NCI-H345 treated with DMSO at 0.1 percent for 48 hours (cell line): ENCODE measurements around the gene OPRD1.
"Not testable (repeated sequence)": the region's sequence is repeated elsewhere in the genome, so short reads cannot be mapped to it uniquely, and the experiment has no call there.

ENCODE experiments used
- DNase-seq: peaks from one replicate; lab custom pipeline; 2025; ENCODE audit not compliant: unreplicated experiment; lab: John Stamatoyannopoulos, UW

Gene OPRD1

DNA sequence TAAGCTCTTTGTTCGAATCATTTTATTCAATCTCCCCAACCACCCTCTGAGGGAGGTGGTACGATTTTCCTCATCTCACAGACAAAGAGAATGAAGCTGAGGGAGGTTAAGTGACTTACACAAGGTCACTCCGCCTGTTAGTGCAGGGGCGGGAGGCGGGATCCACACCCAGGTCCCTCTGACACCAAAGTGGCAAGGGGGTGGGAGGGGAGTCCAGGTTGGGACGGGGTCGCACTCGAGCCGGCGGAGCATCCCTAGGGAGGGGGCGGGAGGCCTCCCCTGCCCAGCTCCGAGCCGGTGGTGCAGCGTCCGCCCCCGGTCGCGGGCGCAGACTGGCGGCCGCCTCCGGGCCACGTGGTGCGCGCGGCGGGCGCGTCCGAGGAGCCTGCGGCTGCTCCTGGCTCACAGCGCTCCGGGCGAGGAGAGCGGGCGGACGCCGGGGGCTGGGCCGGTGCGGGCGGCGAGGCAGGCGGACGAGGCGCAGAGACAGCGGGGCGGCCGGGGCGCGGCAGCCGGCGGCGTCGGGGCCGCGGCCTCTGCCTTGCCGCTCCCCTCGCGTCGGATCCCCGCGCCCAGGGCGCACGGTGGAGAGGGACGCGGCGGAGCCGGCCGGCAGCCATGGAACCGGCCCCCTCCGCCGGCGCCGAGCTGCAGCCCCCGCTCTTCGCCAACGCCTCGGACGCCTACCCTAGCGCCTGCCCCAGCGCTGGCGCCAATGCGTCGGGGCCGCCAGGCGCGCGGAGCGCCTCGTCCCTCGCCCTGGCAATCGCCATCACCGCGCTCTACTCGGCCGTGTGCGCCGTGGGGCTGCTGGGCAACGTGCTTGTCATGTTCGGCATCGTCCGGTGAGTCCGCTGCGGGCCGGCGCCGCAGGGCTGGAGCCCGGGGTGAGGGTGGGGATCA, at the start of gene OPRD1:
Gene OPRD1 (plus strand): TSS at position 405 of the 903 bp plus-strand sequence. CDS start 214 bp downstream, at position 619.
- no peak for DNase-seq

DNA sequence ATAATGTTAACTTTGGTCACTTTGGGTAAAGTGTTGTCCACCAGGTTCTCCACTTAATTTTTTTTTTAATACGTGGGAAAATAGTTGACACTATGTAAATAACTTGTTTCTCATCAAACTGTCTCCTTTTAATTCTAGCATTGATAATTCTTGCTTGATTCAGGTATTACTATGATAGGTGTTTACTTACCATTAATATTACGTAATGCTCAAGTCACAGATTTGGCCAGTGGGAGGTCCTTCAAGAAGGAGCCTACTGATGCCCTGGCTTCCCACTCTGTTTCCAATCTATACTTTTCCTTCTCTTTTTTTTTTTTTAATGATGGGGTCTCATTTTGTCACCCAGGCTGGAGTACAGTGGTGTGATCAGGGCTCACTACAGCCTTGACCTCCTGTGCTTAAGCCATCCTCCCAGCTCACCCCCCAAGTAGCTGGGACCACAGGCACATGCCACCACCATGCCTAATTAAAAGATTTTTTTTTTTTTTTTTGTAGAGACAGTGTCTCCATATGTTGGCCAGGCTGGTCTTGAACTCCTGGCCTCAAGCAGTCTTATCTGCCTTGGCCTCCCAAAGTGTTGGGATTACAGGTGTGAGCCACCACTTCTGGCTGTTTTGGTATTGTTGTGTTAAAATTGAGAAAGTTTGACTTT, 45.3 kb upstream of the OPRD1 start:
- no peak for DNase-seq

DNA sequence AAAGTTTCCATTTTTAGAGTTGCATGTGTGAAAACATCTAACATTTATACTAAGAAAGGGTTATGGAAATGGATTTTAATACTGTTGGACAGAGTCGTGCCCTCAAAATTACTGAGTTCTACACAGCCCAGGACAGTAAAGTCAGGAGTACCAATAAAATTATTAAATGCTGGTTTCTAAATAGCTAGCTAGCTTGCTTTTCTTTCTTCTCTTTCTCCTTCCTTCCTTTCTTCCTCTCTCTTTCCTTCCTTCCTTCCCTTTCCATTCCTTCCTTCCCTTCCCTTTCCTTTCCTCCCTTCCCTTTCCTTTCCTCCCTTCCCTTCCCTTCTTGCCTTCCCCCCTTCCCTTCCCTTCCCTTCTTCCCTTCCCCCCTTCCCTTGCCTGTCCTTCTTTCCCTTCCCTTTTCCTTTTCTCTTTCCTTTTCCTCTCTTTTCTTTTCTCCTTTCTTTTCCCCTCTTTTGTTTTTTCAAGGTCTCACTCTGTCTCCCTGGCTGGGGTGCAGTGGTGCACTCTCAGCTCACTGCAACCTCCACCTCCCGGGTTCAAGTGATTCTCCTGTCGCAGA, 41.3 kb upstream of the OPRD1 start:
- DNase-seq = no peak

DNA sequence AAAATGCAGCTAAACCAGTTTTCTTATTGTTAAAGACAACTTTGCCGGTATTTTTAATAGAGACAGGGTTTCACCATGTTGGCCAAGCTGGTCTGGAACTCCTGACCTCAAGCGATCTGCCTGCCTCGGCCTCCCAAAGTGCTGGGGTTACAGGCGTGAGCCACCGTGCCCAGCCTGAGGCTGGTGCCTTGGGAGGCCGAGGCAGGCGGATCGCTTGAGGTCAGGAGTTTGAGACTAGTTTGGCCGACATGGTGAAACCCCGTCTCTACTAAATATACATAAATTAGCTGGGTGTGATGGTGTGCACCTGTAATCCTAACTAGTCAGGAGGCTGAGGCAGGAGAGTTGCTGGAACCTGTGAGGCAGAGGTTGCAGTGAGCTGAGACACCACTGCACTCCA, 40.0 kb upstream of the OPRD1 start:
- not testable (repeated sequence) for DNase-seq

DNA sequence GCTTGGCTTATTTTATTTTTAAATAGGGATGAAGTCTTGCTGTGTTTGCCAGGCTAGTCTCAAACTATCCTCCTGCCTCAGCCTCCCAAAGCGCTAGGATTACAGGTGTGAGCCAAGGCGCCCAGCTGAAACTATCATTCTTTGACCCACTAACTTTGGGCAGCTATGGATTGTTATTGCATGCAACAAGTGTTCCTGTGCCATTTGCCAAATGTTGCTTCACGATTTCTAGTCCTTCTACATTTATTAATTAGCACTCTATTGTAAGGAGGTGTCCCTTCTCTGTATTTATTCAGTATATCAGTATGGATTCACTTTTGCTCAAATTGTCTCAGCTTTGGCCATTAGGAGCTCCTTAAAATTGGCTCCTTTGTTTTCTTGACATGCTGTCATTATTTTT, 38.9 kb upstream of the OPRD1 start:
- no peak for DNase-seq

DNA sequence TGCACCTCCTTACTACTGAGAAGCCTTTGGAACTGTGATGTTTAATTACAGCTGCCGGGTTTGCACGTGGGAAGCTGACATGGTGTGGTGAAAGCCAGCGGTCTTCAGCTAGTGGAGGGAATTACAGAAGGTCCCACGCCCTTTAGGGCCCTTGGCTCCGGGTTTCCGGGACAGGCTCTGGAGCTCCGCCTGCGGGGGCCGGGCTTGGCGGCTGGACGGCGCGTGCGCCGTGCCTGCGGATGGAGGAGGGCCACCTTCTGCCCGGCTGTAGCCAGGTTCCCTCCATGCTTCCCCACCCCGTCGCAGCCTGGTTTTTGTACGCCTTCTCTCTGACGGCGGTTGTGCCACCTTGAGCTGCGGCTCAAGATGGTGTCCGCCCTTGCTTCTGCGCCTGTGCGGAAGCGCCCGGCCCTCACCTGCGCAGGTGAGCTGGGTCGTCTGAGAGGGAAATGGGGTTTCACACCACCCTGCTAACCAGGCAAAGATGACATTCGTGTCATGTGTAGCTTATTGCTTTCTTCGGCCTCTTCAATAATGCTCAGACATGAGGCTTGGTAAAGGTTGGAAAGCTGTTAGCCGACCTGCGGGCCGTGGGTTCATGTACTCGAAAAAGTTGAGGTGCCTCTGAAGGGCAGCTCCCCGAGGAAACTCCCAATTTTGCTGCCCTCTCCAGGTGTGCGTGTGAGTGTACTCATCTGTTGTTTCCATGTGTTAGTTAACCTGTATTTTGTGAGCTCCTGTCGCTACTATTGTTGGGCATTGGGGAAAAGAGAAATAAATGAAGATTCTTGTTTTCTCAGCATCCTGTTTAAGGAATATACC, 36.6 kb upstream of the OPRD1 start:
- DNase-seq = peak; percentile 4

DNA sequence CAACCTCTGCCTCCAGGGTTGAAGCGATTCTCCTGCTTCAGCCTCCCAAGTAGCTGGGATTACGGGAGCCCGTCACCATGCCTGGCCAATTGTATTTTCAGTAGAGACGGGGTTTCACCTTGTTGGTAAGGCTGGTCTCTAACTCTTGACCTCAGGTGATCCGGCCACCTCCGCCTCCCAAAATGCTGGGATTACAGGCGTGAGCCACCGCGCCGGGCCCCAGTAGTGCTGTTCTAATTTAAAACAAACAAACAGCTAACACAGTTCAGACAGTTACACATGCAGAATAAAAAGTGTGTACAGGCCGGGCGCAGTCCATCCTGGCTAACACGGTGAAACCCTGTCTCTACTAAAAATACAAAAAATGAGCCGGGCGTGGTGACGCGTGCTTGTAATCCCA, 35.6 kb upstream of the OPRD1 start:
- no peak for DNase-seq

DNA sequence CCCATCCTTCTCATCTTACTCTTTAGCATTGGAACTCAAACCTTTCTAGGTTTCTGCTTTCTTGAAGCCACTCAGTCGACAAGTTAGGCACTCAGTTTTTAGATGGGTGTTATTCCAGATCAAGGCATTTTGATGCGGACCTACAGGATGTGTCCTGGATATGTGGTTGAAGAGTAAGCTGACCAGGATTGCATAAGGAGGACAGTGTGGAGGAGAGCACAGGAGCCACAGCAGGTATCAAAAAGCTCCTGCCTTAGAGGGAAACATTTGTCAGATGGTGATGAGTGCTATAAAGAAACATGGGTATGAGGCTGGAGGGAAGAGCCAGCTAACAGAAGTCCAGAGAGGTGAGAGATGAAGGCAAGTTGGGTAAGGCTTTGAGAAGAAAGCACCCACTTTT, 33.9 kb upstream of the OPRD1 start:
- DNase-seq = no peak

DNA sequence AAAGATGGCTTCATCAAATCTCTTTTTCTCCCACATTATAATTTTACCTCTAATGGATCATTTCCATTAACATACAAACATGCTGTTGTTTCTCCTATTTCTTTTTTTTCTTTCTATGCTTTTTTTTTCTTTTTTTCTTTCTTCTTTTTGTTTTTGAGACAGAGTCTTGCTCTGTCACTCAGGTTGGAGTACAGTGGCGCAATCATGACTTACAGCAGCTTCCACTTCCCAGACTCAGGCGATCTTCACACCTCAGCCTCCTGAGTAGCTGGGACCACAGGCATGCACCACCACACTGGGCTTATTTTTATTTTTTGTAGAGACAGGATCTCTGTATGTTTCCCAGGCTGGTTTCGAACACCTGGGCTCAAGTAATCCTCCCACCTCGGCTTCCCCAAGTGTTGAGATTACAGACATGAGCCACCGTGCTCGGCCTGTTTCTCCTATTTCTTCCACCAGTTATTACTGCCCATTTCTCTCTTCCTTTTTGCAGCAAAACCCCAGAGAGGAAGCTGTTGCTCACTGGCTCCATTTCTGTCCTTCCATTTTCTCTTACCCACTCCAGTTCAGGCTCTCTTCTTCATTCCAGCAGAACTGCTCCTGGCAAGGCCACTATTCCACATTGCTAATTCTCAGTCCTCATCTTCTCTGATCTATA, 32.1 kb upstream of the OPRD1 start:
- no peak for DNase-seq

DNA sequence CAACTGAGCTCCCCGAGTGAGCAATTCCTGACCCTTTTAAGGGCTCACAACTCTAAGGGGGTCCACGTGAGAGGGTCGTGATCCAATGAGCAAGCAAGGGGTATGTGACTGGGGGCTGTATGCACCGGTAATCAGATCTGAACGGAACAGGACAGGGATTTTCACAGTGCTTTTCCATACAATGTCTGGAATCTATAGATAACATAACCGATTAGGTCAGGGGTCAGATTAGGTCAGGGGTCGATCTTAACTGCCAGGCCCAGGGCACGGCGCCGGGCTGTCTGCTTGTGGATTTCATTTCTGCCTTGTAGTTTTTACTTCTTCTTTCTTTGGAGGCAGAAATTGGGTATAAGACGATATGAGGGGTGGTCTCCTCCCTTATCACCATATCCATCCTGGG, 30.7 kb upstream of the OPRD1 start:
- DNase-seq = no peak

DNA sequence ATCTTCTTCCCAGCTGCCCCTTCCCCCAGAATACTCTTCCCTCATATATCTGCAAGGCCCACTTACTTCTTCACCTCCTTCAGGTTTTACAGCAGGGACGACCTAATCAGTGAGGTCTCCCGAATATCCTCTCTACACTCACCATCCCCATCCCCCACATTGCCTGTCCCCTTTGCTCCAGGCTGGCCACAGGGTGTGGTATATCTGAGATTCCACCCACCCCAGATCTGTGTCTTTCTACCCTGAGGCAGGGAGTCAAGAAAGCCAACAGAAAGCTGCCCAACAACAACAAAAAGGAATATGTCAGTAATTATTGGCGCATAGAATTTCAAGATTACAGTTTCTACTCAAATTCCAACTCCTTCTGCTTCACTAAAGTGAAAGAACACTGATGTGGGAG, 30.0 kb upstream of the OPRD1 start:
- DNase-seq = no peak

DNA sequence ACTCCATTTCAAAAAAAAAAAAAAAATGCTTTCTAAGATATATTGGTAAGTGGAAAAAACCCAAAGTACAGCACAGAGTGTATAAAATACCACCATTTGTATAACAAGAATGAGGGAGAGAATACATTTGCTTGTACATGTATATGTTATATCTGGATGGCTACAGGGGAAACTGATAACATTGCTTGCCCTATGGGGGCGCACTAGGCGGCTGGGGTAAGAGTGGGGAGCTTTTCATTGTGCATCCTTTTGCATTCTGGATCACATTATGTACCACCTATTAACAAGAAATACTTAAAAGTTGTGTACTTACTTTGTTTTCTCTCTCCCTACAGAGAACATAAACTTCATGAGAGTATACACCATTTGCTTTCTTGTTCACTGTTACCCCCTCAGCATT, 28.6 kb upstream of the OPRD1 start:
- DNase-seq = no peak

DNA sequence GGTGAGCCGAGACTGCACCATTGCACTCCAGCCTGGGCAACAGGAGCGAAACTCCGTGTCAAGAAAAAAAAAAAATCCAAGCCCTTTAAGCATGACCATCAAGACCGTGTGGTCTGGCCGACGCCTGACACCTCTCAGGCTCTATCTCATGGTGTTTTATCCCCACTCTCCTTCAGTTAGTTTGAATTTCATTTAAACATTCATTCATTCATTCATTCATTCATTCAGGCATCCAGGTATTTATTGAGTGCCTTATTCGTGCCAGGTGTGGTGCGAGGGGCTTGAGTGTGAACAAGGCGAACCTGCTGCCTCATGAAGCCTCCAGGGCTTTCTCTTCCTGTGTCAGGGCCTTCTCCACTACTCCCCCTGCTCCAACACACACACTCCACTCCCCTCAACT, 22.6 kb upstream of the OPRD1 start:
- DNase-seq = no peak

DNA sequence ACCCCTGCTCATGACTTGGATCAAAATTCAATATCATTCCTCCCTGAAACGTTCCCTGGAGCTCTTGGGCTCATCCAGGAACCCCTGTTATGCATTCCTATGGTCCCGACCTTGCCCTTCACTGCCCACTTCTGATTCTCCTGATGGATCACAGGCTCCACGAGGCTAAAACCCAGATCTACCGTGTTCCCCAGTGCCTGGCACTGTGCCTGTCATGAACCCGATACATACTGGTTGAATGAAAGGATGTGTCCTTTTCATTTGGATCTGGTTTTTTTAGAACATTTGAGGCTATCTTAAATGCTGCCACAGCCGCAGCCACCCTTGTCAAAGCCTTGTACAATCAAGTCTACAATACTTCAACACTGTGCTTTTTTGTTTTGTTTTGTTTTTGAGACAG, 22.2 kb upstream of the OPRD1 start:
- DNase-seq = no peak

DNA sequence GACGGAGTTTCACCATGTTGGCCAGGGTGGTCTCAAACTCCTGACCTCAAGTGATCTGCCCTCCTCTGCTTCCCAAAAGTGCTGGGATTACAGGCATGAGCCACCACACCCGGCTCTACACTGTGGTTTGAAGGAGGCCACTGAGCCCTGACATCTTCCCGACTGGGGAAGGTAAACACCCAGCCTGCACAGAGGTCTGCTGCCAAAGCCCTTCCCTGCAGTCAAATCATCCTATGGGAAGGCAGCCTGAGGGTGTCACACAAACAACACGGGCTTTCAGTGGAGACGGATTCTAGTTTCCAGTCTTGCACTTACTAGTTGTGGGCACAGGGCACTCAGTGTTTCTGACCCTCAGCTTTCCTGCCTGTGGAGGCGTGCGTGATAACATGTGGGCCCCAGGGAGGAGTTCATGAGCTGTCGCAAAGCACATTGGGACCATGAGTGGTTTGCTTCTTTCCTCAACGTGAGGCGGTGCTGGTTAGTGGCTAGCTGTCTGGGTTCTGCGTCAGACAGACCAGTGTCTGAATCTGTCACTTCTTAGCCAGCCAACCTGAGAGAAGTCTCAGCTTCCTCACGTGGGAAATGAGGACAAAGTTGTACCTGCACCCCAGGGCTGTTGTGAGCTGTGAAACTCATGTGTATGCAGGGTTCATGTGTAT, 21.5 kb upstream of the OPRD1 start:
- no peak for DNase-seq

DNA sequence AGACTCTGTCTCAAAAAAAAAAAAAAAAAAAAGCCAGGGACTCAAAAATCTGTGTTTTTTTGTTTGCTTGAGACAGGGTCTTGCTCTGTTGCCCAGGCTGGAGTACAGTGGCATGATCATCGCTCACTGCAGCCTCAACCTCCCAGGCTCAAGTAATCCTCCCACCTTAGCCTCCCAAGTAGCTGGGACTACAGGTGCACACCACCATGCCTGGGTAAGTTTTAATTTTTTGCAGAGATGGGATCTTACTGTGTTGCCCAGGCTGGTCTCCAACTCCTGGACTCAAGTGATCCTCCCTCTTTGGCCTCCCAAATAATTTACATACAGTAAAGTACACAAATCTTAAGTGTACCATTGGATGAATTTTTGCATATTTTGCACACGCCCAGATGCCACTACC, 20.0 kb upstream of the OPRD1 start:
- DNase-seq = not testable (repeated sequence)

DNA sequence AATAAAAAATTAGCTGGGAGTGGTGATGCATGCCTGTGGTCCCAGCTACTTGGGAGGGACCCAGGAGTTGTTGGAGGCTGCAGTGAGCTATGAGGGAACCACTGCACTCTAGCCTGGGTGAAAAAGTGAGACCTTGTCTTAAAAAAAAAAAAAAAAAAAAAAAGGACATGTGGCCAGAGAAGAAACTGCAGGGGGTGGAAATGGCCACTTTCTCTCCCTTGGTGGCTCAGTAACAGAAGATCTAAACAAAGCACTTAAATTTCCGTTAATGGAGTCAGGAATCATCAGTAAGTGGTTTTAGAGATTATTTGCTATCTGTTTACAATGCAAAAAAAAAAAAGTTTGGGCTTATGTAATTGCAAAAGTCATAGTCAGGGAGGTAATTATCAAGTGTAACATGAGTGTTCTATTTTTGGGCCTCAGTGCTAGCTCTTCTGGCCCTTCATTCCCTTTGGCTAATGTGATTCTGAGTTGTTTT, 19.3 kb upstream of the OPRD1 start:
- DNase-seq = no peak

DNA sequence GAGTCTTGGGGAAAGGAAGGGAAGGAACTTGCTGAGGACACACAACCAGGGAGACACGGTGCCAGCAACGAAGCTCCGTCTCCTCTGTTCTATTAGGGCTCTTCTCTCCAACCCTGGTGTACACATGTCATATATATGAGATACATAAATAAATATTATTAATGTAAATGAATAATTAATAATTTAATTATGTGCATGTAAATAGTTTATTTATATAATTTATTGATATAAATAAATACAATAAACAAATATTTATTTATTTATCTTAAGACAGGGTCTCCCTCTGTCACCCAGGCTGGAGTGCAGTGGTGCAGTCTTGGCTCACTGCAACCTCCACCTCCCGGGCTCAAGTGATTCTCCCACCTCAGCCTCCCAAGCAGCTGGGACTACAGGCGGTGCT, 17.4 kb upstream of the OPRD1 start:
- DNase-seq = not testable (repeated sequence)

DNA sequence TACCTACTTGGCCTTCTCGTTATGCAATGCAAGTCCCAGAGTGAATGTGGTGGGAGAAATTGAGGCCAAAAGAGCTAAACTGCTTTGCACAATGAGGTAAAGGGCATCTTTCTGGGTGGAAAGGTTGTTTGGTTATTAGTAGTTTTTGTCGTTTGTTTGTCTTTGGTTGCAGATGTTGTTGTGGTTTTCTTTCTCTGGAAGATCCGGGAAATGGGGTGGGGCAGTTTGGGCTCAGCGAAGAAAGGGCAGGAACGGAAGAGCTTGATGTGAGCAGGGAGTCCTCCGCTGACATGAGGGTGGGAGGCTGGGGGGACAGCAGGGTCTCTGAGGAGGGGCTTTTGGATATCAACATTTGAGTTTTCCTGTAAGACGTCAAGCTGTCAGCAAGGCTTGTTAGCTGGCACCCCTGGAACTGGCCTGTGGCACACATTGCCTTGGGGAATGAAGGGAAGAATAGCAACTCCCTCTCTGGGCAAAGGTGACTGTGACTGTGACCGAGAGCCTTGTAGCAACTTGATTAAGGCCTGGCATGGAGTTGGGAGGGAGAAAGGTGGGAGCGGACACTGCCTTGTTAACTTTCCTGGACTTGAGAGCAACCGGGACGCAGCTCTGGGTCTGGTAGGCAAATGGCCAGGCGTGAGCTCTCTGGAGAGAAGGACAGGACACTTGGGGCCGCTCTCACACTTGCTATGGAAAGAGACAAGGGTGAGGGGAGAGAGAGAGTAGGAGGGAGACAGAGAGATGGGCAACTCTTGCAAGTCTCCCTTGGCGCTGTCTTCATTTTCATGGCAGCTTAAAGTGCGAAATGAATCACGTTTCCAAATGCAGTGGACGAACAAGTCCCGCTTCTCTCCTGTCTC, 15.4 kb upstream of the OPRD1 start:
- no peak for DNase-seq
